D721Med (cell line): ENCODE measurements around the gene KLK7.

ENCODE experiments used
- DNase-seq: peaks from one replicate; pipeline ENCODE4 v3.0.0; 2011; ENCODE audit warnings: low spot score; ENCODE audit not compliant: insufficient read length
- FAIRE-seq: peaks from 2 replicates; lab custom pipeline; 2011; peaks lifted over from hg19 to GRCh38; lab: Jason Lieb, UNC
- TF ChIP-seq, protein P1 (sequence below): IDR thresholded peaks from 2 replicates; pipeline ENCODE4 v1.5.1; 2012; ENCODE audit warnings: mild to moderate bottlenecking, control low read depth; ENCODE audit not compliant: insufficient read depth; ENCODE audit errors: missing control alignments

The KLK7 gene

DNA sequence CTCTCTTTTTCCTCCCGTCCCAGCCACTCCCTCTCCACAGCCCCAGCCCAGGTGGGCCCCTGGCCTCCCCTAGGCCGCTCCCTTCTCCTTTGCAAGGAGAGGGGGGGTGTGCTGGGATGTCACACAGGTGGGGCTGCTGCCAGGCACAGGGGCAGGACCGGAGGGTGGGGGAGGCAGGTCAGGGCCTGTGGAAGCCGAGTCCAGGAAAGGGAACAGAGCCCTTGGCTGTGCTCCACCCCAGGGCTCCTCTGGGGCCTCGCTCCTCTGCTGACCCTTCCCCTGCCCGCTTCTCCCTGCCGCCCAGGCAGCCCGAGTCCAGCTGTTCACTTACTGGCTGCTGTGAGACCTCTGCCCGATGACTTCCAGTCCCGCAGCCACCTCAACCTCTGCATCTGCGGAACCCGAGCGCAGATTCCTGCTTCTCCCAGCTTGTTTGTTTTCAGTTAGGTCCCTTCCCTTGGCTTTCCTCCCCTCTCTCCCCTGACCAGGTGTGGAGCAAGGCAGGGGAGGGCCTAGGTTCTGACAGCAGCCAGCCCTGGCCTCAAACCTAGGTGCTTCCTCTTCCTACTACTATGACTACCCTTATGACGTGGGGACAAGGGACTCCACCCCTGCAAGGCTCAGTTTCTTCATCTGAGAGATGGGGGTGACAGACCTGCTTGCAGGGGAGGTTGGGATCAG, 43.5 kb upstream of the KLK7 start:
- no peak for FAIRE-seq
- TF ChIP-seq, protein P1, sequence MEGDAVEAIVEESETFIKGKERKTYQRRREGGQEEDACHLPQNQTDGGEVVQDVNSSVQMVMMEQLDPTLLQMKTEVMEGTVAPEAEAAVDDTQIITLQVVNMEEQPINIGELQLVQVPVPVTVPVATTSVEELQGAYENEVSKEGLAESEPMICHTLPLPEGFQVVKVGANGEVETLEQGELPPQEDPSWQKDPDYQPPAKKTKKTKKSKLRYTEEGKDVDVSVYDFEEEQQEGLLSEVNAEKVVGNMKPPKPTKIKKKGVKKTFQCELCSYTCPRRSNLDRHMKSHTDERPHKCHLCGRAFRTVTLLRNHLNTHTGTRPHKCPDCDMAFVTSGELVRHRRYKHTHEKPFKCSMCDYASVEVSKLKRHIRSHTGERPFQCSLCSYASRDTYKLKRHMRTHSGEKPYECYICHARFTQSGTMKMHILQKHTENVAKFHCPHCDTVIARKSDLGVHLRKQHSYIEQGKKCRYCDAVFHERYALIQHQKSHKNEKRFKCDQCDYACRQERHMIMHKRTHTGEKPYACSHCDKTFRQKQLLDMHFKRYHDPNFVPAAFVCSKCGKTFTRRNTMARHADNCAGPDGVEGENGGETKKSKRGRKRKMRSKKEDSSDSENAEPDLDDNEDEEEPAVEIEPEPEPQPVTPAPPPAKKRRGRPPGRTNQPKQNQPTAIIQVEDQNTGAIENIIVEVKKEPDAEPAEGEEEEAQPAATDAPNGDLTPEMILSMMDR = no peak
- DNase-seq = no peak

DNA sequence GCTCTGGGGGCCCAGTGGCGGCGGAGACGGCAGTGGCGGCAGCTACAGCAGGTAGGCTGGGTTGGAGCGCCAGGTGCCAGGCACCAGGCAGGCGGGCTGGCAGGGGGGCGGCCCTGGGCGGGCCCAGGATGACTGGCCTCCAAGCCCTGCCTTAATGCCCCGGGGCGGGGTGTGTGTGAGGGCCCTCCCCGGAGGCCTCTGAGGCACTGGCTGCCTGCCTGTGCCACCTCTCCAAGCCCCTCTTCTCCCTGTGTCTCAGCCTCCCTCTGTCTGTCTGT, 42.8 kb upstream of the KLK7 start, which contains the start of gene KLK11:
Gene KLK11 (minus strand): TSS at position 63 of the 278 bp plus-strand sequence. CDS start 985 bp downstream, outside the sequence.
- FAIRE-seq = no peak
- TF ChIP-seq, protein P1 = no peak
- no peak for DNase-seq

DNA sequence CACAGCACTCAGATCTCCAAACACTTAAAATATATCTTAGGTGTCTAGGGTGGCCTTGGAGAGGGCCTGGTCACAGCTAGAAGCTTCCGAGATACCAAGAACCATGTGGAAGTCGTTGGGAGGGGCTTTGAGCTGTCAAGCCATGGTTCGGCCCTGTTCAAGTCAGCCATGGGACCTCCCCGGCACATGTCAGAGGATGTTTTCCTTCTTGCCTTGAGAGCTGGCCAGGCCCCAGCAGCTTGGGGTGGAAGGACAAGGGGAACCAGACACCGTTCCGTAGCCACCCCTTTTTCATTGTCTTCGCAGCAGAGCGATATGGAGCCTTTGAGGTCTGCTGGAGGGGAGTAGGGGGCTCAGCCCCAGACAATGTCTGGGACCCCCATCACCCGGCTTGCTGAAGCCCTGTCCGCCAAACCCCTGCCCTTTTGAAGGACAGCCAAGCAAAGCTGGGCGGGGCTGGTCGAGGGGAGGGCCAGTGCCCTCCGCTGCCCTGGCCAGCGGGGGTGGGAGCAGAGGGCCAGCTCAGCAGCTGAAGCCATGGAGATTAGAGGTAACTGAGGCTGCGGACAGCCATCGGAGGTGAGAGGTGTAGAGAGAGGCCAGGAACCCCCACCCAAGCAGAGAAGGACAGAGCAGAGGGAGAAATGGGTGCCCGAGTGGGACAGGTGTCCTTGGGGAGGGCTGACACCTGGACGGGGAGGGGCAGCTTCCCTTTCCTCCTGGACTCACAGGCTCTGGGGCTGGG, 42.3 kb upstream of the KLK7 start:
- FAIRE-seq (no peak), DNase-seq (no peak)
- TF ChIP-seq, protein P1 = no peak

DNA sequence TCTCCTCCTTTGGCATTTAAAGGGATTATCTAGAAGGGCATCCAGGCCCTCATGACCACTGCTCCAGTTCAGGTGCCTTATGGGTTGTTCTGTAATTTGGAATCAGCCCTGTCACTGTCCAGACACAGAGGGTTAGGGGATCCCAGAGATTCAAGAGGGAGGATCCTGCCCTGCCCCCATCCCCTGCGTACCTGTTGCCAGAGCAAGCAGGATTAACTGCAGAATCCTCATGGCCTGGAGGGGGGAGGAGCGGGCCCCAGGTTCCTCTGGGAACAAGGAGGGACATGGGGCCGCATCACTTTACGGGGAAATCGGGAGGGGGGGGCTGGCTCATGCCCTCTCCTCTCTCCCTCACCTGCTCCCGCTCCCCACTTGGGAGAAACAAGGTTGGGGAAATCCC, 41.7 kb upstream of the KLK7 start:
- TF ChIP-seq, protein P1 = no peak
- no peak for FAIRE-seq

DNA sequence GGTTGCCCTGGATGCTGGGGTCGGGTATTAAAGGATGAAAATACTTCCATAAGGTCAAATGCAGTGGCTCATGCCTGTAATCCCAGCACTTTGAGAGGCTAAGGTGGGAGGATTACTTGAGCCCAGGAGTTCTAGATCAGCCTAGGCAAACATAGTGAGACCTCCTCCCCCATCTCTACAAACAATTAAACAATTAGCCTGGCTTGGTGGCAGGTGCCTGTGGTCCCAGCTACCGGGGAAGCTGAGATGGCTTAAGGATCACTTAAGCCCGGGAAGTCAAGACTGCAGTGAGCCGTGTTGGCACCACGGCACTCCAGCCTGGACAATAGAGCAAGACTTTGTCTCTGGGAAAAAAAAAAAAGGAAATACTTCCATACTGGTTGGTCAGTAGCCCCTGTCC, 41.2 kb upstream of the KLK7 start:
- DNase-seq = no peak
- no peak for FAIRE-seq
- TF ChIP-seq, protein P1 = no peak

More for the DNA sequence above, 41.7 kb upstream of the KLK7 start:
- DNase-seq = no peak

DNA sequence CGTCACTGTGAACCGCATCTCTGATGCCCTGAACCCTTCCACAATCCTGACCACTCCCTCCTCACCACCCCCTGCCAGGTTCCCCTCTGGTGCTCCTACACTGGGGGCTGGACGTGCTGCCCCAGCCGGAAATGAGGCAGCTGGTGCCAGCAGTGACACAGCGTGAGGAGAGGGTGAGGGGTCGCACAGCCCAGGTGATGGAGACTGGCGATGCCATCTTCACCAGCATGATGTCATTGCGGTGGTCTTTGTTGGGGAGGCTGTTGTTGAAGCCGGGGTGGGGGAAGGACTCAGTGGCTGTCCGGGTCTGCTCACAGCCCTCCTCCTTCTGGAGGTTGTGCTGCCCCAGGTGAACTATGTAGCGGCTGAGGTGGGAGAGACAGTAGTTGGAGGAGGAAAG, 40.2 kb upstream of the KLK7 start:
- FAIRE-seq = no peak
- TF ChIP-seq, protein P1 = no peak
- DNase-seq = no peak

DNA sequence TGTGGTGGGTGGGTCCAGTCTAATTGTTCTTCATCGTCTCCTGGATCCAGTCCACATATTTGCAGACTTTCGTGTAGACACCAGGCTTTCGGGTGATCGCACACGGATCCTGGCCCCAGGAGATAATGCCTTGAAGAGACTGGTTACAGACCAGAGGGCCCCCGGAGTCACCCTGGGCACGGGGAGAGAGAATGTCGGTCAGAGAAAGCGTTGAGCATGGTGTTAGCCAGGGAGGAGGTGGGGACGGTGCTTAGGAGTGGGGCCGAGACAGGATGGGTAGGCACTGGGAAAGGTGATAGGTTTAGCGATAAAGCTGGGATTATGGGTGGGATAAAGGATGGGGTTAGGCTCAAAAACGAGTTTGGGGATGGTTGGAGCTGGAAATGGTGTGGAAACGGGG, 38.8 kb upstream of the KLK7 start:
- FAIRE-seq (no peak), DNase-seq (no peak)
- TF ChIP-seq, protein P1 = no peak
